MM.1S (cell line): ENCODE results near the gene SHC2.

Experiments used
- DNase-seq: peaks from one replicate; pipeline ENCODE4 v3.0.0-alpha.2; 2015
- H2AFZ ChIP-seq: fragments of 300-600 bp; sonication (generic); 2 replicates; pipeline ENCODE4 v1.6.0; 2016; ENCODE audit warnings: antibody characterized with exemption, low read length
- H3F3A ChIP-seq: fragments of 300-600 bp; sonication (generic); 2 replicates; pipeline ENCODE4 v1.6.1; 2016; ENCODE audit warnings: mild to moderate bottlenecking, antibody characterized with exemption, low read length, moderate library complexity, mixed read lengths; ENCODE audit not compliant: insufficient read depth
- H3K27ac ChIP-seq: fragments of 300-600 bp; sonication (generic); 2 replicates; pipeline ENCODE4 v1.5.1; 2016; ENCODE audit warnings: mild to moderate bottlenecking, low read length
- H3K27me3 ChIP-seq: fragments of 300-600 bp; sonication (generic); replicated peaks from 2 replicates; pipeline ENCODE4 v1.6.0; 2016; ENCODE audit warnings: low read length; ENCODE audit not compliant: insufficient read depth
- H3K36me3 ChIP-seq: fragments of 300-600 bp; sonication (generic); replicated peaks from 2 replicates; pipeline ENCODE4 v1.6.1; 2016; ENCODE audit warnings: mild to moderate bottlenecking, low read length, mixed read lengths; ENCODE audit not compliant: insufficient read depth
- H3K4me1 ChIP-seq: fragments of 300-600 bp; sonication (generic); 2 replicates; pipeline ENCODE4 v1.6.1; 2016; ENCODE audit warnings: low read length, mixed read lengths
- H3K4me2 ChIP-seq: fragments of 300-600 bp; sonication (generic); 2 replicates; pipeline ENCODE4 v1.6.0; 2016; ENCODE audit warnings: low read depth, low read length
- H3K4me3 ChIP-seq: fragments of 300-600 bp; sonication (generic); 2 replicates; pipeline ENCODE4 v1.5.1; 2016; ENCODE audit warnings: low read length, mixed read lengths
- H3K79me2 ChIP-seq: fragments of 300-600 bp; sonication (generic); 2 replicates; pipeline ENCODE4 v1.6.1; 2016; ENCODE audit warnings: mixed run types, low read length, mixed read lengths
- H3K9ac ChIP-seq: fragments of 300-600 bp; sonication (generic); 2 replicates; pipeline ENCODE4 v1.6.1; 2016; ENCODE audit warnings: low read length, mixed read lengths
- H3K9me2 ChIP-seq: fragments of 300-600 bp; sonication (generic); replicated peaks from 2 replicates; pipeline ENCODE4 v1.6.1; 2016; ENCODE audit warnings: mild to moderate bottlenecking, low read length, mixed read lengths; ENCODE audit not compliant: insufficient read depth
- H3K9me3 ChIP-seq: fragments of 300-600 bp; sonication (generic); replicated peaks from 2 replicates; pipeline ENCODE4 v1.6.1; 2016; ENCODE audit warnings: mild to moderate bottlenecking, low read length, mixed read lengths; ENCODE audit not compliant: insufficient read depth
- H4K20me1 ChIP-seq: fragments of 300-600 bp; sonication (generic); 2 replicates; pipeline ENCODE4 v1.6.1; 2016; ENCODE audit warnings: mild to moderate bottlenecking, low read length, moderate library complexity, mixed read lengths; ENCODE audit not compliant: insufficient read depth
- EZH2 ChIP-seq: fragments of 300-600 bp; sonication (generic); optimal IDR thresholded peaks from 2 replicates; pipeline ENCODE3; 2017; ENCODE audit warnings: low read depth, mild to moderate bottlenecking, antibody characterized with exemption, low read length, mixed read lengths
- EZH2phosphoT487 ChIP-seq: fragments of 300-600 bp; sonication (generic); IDR thresholded peaks from 2 replicates; pipeline ENCODE4 v1.6.1; 2018; ENCODE audit warnings: antibody characterized with exemption, low read length
- TF ChIP-seq, protein P1 (sequence below): fragments of 300-600 bp; sonication (generic); IDR thresholded peaks from 2 replicates; pipeline ENCODE4 v1.5.1; 2016; ENCODE audit warnings: antibody characterized with exemption, low read length, mixed read lengths

SHC2 gene

DNA sequence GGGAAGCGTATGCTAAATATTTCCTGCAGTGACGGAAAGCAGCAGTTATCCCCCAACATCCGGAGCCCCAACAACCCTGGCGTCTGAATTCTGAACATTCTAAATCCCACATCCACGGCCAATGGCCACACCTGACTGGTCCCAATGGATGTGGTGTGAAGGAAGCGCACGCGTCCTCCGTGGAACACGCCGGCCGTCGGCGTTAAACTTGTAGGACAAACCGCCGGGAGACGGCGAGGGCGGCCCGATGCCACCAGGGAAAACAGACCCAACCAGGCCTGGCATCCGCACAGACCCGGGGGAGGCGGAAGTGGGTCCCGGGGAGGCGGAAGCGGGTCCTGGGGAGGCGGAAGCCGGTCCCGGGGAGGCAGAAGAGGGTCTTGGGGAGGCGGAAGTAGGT, 3.2 kb downstream of the SHC2 start:
- Histone ChIP-seq H3K4me1 (no peaks in the 10 kb centered on the region), H3K27ac (no peak overlapping the region), H4K20me1 (no peaks in the 10 kb centered on the region), H3K9me2 (no peaks in the 10 kb centered on the region), H3K36me3 (no peaks in the 10 kb centered on the region), H3K27me3 (peaks cover 43% of the 10 kb centered on the region), H3K9ac (no peak overlapping the region), H3K9me3 (no peaks in the 10 kb centered on the region), H3K4me3 (no peak overlapping the region), H3F3A (no peaks in the 10 kb centered on the region), H3K4me2 (no peak overlapping the region), H2AFZ (no peak overlapping the region), H3K79me2 (no peaks in the 10 kb centered on the region)
- no peak for DNase-seq
- TF ChIP-seq EZH2: no peak
- TF ChIP-seq, protein P1, sequence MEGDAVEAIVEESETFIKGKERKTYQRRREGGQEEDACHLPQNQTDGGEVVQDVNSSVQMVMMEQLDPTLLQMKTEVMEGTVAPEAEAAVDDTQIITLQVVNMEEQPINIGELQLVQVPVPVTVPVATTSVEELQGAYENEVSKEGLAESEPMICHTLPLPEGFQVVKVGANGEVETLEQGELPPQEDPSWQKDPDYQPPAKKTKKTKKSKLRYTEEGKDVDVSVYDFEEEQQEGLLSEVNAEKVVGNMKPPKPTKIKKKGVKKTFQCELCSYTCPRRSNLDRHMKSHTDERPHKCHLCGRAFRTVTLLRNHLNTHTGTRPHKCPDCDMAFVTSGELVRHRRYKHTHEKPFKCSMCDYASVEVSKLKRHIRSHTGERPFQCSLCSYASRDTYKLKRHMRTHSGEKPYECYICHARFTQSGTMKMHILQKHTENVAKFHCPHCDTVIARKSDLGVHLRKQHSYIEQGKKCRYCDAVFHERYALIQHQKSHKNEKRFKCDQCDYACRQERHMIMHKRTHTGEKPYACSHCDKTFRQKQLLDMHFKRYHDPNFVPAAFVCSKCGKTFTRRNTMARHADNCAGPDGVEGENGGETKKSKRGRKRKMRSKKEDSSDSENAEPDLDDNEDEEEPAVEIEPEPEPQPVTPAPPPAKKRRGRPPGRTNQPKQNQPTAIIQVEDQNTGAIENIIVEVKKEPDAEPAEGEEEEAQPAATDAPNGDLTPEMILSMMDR: no peak
- TF ChIP-seq EZH2phosphoT487: no peak

DNA sequence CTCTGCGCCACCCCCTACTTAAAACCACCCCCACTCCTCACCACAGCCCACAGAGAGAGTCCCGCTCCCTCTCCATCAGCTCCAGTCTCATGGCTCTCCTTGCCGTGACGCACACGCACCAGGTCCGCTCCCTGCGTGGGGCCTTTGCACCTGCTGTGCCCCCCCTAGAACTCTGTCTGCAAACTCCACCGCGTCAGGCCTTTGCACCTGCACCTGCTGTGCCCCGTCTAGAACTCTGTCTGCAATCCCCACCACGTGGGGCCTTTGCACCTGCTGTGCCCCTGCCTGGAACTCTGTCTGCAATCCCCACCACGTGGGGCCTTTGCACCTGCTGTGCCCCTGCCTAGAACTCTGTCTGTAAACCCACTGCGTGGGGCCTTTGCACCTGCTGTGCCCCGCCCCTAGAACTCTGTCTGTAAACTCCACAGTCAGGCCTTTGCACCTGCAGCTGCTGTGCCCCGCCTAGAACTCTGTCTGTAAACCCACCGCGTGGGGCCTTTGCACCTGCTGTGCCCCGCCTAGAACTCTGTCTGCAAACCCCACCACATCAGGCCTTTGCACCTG, 4.2 kb downstream of the SHC2 start:
- H2AFZ ChIP-seq: no peak overlapping the region
- no peaks in the 10 kb centered on the region for H3K4me1 ChIP-seq
- no peak overlapping the region for H3K27ac ChIP-seq
- no peak overlapping the region for H3K4me3 ChIP-seq
- no peaks in the 10 kb centered on the region for H3K36me3 ChIP-seq
- H3K9me2 ChIP-seq: no peaks in the 10 kb centered on the region
- no peak overlapping the region for H3K4me2 ChIP-seq
- no peaks in the 10 kb centered on the region for H4K20me1 ChIP-seq
- no peaks in the 10 kb centered on the region for H3K9me3 ChIP-seq
- TF ChIP-seq EZH2phosphoT487 (no peak), EZH2 (no peak)
- TF ChIP-seq, protein P1: no peak
- H3F3A ChIP-seq: no peaks in the 10 kb centered on the region
- H3K9ac ChIP-seq: no peak overlapping the region
- H3K27me3 ChIP-seq: peaks cover 44% of the 10 kb centered on the region
- DNase-seq: no peak
- no peaks in the 10 kb centered on the region for H3K79me2 ChIP-seq

DNA sequence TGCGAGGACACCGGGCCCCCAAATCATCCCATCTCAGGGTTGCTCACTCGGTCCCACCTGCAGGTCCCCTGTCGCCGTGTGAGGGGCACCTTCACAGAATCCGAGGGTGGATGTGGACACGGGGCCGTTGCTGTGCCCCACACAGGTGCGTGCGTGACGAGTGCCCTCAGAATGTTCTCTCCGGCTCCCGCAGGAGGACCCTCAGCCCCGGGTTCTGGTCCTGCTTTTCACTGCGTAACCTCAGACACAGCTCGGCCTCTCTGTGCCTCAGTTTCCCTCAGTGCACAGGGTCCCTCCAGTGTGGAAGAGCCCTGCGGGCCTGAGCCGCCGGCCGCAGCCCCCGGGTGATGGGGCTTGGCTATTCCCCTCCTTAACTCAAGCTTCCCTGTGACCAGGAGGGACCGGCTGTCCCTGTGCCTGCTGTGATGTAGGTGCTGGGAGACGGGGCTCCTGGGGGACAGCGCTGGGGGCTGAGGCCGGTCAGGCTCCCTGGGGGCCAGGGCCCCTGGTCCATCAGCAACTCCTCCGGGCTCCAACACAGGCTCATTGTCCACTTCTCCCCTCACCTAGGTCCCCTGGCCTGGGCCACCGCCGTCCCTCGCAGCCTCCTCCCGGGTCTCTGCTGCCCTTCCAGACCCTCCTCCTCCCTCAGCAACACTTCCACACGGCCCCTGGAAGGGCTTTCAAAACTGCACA, 4.8 kb downstream of the SHC2 start:
- DNase-seq: no peak
- H3K4me1 ChIP-seq: no peaks in the 10 kb centered on the region
- H3K4me2 ChIP-seq: no peak overlapping the region
- H3K9me2 ChIP-seq: no peaks in the 10 kb centered on the region
- TF ChIP-seq EZH2 (no peak), EZH2phosphoT487 (no peak)
- TF ChIP-seq, protein P1: no peak
- no peak overlapping the region for H3K9ac ChIP-seq
- no peaks in the 10 kb centered on the region for H4K20me1 ChIP-seq
- H3K9me3 ChIP-seq: no peaks in the 10 kb centered on the region
- H3K79me2 ChIP-seq: no peaks in the 10 kb centered on the region
- no peaks in the 10 kb centered on the region for H3K36me3 ChIP-seq
- H3K27me3 ChIP-seq: peaks cover 45% of the 10 kb centered on the region
- H3K4me3 ChIP-seq: no peak overlapping the region
- H3F3A ChIP-seq: no peaks in the 10 kb centered on the region
- no peak overlapping the region for H3K27ac ChIP-seq
- no peak overlapping the region for H2AFZ ChIP-seq
